HepG2 (cell line): ENCODE data around the gene ARHGEF11. TPM values are rescaled to one million over a fixed set of nuclear protein-coding genes. Genes with fewer than 3 reads are reported as not detected.

ENCODE experiments used
- ARHGAP35 ChIP-seq: sonication (generic); formaldehyde crosslinking; IDR thresholded peaks from 2 replicates; pipeline ENCODE4 v1.9.0; 2022; ENCODE audit warnings: mild to moderate bottlenecking, inconsistent platforms, moderate library complexity, missing genetic modification reagents, borderline replicate concordance
- EZH2 ChIP-seq: conservative IDR thresholded peaks from 2 replicates; pipeline ENCODE4 v1.6.1; 2012; ENCODE audit warnings: mild to moderate bottlenecking, low read depth, low read length, moderate library complexity
- GABPB1 ChIP-seq: IDR thresholded peaks from 2 replicates; pipeline ENCODE4 v1.6.1; 2016; ENCODE audit warnings: mild to moderate bottlenecking, missing genetic modification reagents, moderate library complexity, missing compliant biosample characterization
- GMEB1 ChIP-seq: sonication (generic); formaldehyde crosslinking; IDR thresholded peaks from 2 replicates; pipeline ENCODE4 v1.5.1; 2020; ENCODE audit warnings: missing genetic modification reagents, mild to moderate bottlenecking, borderline replicate concordance
- HMGXB4 ChIP-seq, 2 experiments: sonication (generic) in 1 of 2; formaldehyde crosslinking in 1 of 2; IDR thresholded peaks; 2 replicates each; pipeline versions ENCODE4 v1.4.0 to v1.6.1; 2018 to 2020; ENCODE audit warnings: missing genetic modification reagents in 2 of 2, borderline replicate concordance in 1 of 2, low read depth in 1 of 2, mild to moderate bottlenecking in 1 of 2, missing biosample characterization in 1 of 2
- RARA ChIP-seq: IDR thresholded peaks from 2 replicates; pipeline ENCODE4 v1.6.1; 2016; ENCODE audit warnings: missing genetic modification reagents, missing compliant biosample characterization
- SNAPC4 ChIP-seq: sonication (generic); formaldehyde crosslinking; IDR thresholded peaks from 2 replicates; pipeline ENCODE4 v1.4.0; 2020; ENCODE audit warnings: mild to moderate bottlenecking, missing genetic modification reagents
- TAF15 ChIP-seq: fragments of 200-400 bp; formaldehyde crosslinking; IDR thresholded peaks from one replicate; pipeline ENCODE4 v1.6.1; 2018; ENCODE audit warnings: mild to moderate bottlenecking, low read depth, low read length; ENCODE audit not compliant: poor library complexity, severe bottlenecking
- ZBTB38 ChIP-seq: sonication (generic); formaldehyde crosslinking; IDR thresholded peaks from 2 replicates; pipeline ENCODE4 v1.5.1; 2020; ENCODE audit warnings: mild to moderate bottlenecking, missing genetic modification reagents
- ZBTB4 ChIP-seq: sonication (generic); formaldehyde crosslinking; IDR thresholded peaks from 2 replicates; pipeline ENCODE4 v1.4.0; 2020; ENCODE audit warnings: missing genetic modification reagents, mild to moderate bottlenecking, borderline replicate concordance
- ZFY ChIP-seq: sonication (generic); formaldehyde crosslinking; IDR thresholded peaks from 2 replicates; pipeline ENCODE4 v1.4.0; 2020; ENCODE audit warnings: missing genetic modification reagents
- ZNF431 ChIP-seq: sonication (generic); formaldehyde crosslinking; IDR thresholded peaks from 2 replicates; pipeline ENCODE4 v1.9.0; 2022; ENCODE audit warnings: missing genetic modification reagents, low read depth, mild to moderate bottlenecking, borderline replicate concordance
- ZNF441 ChIP-seq: sonication (generic); formaldehyde crosslinking; IDR thresholded peaks from 2 replicates; pipeline ENCODE4 v1.7.0; 2021; ENCODE audit warnings: missing genetic modification reagents, borderline replicate concordance
- ZNF546 ChIP-seq: sonication (generic); formaldehyde crosslinking; conservative IDR thresholded peaks from 2 replicates; pipeline ENCODE4 v1.8.1; 2023; ENCODE audit warnings: mild to moderate bottlenecking, missing genetic modification reagents
- ZNF75D ChIP-seq: sonication (generic); formaldehyde crosslinking; IDR thresholded peaks from 2 replicates; pipeline ENCODE4 v1.8.1; 2023; ENCODE audit warnings: missing genetic modification reagents, mild to moderate bottlenecking, borderline replicate concordance
- polyA plus RNA-seq, 8 experiments: library from polyadenylated mRNA; depleted of rRNA in 3 of 8; stranded (reverse) in 7 of 8; unstranded in 1 of 8; fragments of >200 nt; fragmentation: Illumina TruSeq in 4 of 8; extraction: Trizol in 4 of 8; gene quantifications; 2 replicates each; pipeline versions ENCODE4 v1.2.1 to v1.2.3, GENCODE V29; 2011 to 2016; ENCODE audit warnings: low read depth in 4 of 8, missing spikeins in 1 of 8, mixed read lengths in 1 of 8; ENCODE audit not compliant: insufficient read depth in 1 of 8
- total RNA-seq, 5 experiments: library from RNA; depleted of rRNA; stranded (reverse); fragments of >200 nt; fragmentation: Illumina TruSeq; extraction: Trizol; gene quantifications; 2 replicates each; pipeline ENCODE4 v1.2.3, GENCODE V29; 2016; ENCODE audit warnings: low read depth in 1 of 5

ARHGEF11 gene
- total and polyA plus RNA-seq, 2 of the 13 experiments (the other 11 are each of a cell fraction or from before 2014, with no cell fraction given) = 16.5 to 21.2 TPM

GRCh38 chr1:156927215-156928042 is 118.1 kb downstream of the ARHGEF11 start (continued):
- TF ChIP-seq GMEB1 (CRISPR knock-in tag) (no peak), ZNF75D (CRISPR knock-in tag) (no peak), ZNF546 (no peak), GABPB1 (CRISPR knock-in tag) (peak; percentile 41; the same call in 1 of the 2 replicates), ZFY (peak; percentile 36; the same call in 1 of the 2 replicates), TAF15 (no peak), ZNF431 (CRISPR knock-in tag) (no peak), ZBTB38 (CRISPR knock-in tag) (no peak; the same call in 1 of the 2 replicates), SNAPC4 (CRISPR knock-in tag) (no peak), EZH2 (0 out of 2 replicates have a peak, but pooled peaks have one; percentile 56), ARHGAP35 (CRISPR knock-in tag) (no peak), ZBTB4 (0 out of 2 replicates have a peak, but pooled peaks have one; percentile 33), HMGXB4 (CRISPR knock-in tag; IDR thresholded peaks at IDR 0.05; ENCODE audit: borderline replicate concordance in 1 of 2, low read depth in 1 of 2) (peak; percentile 60 to 72; a peak in 2 of 4 replicates), RARA (CRISPR knock-in tag) (no peak), ZNF441 (CRISPR knock-in tag) (no peak)
